Fibroblast of lung (primary cell): ENCODE results near the gene GJD4. TPM values are rescaled to one million over a fixed set of nuclear protein-coding genes. Genes with fewer than 3 reads are reported as not detected.

Experiments
- DNase-seq, 2 donors: peaks; one replicate each; pipeline versions ENCODE4 v3.0.0 to v3.0.0-alpha.2; 2010; ENCODE audit warnings: low read depth in 2 of 2
- H2AFZ ChIP-seq: 2 replicates; pipeline ENCODE4 v1.5.1; 2012; ENCODE audit warnings: low read length, control low read depth, inconsistent platforms
- H3K27ac ChIP-seq: 2 replicates; pipeline ENCODE4 v1.5.1; 2011; ENCODE audit warnings: low read length, control low read depth; ENCODE audit not compliant: insufficient read depth
- H3K27me3 ChIP-seq: 2 replicates; pipeline ENCODE4 v1.5.1; 2011; ENCODE audit warnings: mild to moderate bottlenecking, low read length; ENCODE audit not compliant: control insufficient read depth, insufficient read depth
- H3K36me3 ChIP-seq: 2 replicates; pipeline ENCODE4 v1.5.1; 2011; ENCODE audit warnings: low read length; ENCODE audit not compliant: control insufficient read depth, insufficient read depth
- H3K4me1 ChIP-seq: 2 replicates; pipeline ENCODE4 v1.5.1; 2011; ENCODE audit warnings: low read length; ENCODE audit not compliant: control insufficient read depth, insufficient read depth; ENCODE audit errors: extremely low read depth
- H3K4me2 ChIP-seq: 2 replicates; pipeline ENCODE4 v1.5.1; 2011; ENCODE audit warnings: low read length, control low read depth; ENCODE audit not compliant: insufficient read depth; ENCODE audit errors: extremely low read depth
- H3K4me3 ChIP-seq, 4 experiments: fragments of 200-600 bp in 1 of 4; sonication (generic) in 1 of 4; replicated peaks in 1 of 4; 2 replicates each; pipeline ENCODE4 v1.5.1; 2011 to 2016; ENCODE audit warnings: low read length in 4 of 4, low read depth in 3 of 4, mild to moderate bottlenecking in 3 of 4, control low read depth in 2 of 4, inconsistent platforms in 1 of 4, mixed read lengths in 1 of 4; ENCODE audit not compliant: insufficient read depth in 1 of 4; ENCODE audit errors: control extremely low read depth in 1 of 4
- H3K79me2 ChIP-seq: 2 replicates; pipeline ENCODE4 v1.5.1; 2012; ENCODE audit warnings: mild to moderate bottlenecking, low read length, inconsistent platforms; ENCODE audit not compliant: control insufficient read depth, insufficient read depth
- H3K9ac ChIP-seq: 2 replicates; pipeline ENCODE4 v1.5.1; 2011; ENCODE audit warnings: mild to moderate bottlenecking, low read length, control low read depth; ENCODE audit not compliant: insufficient read depth
- H3K9me3 ChIP-seq: 2 replicates; pipeline ENCODE4 v1.5.1; 2012; ENCODE audit warnings: low read depth, low read length; ENCODE audit not compliant: control insufficient read depth, insufficient read depth
- H4K20me1 ChIP-seq: 2 replicates; pipeline ENCODE4 v1.5.1; 2011; ENCODE audit warnings: low read length; ENCODE audit not compliant: control insufficient read depth, insufficient read depth; ENCODE audit errors: extremely low read depth
- EZH2 ChIP-seq: IDR thresholded peaks from 2 replicates; pipeline ENCODE4 v1.5.1; 2012; ENCODE audit warnings: low read length, control low read depth, mild to moderate bottlenecking; ENCODE audit errors: missing control alignments
- polyA plus RNA-seq, 2 donors: library from polyadenylated mRNA; depleted of rRNA in 1 of 2; stranded (reverse) in 1 of 2; unstranded in 1 of 2; fragments of >200 nt; gene quantifications; 2 replicates each; pipeline ENCODE4 v1.2.1, GENCODE V29; 2011 to 2012; ENCODE audit warnings: missing spikeins in 1 of 2
- total RNA-seq: library from RNA; depleted of rRNA; stranded (reverse); fragments of >200 nt; gene quantifications from 2 replicates; pipeline ENCODE4 v1.2.1, GENCODE V29; 2014
- TF ChIP-seq, protein P1 (sequence below), 2 donors: IDR thresholded peaks in 1 of 2; conservative IDR thresholded peaks in 1 of 2; 1 replicate in 1 of 2; 2 replicates in 1 of 2; pipeline ENCODE4 v1.5.1; 2011 to 2012; ENCODE audit warnings: low read length in 2 of 2, control low read depth in 1 of 2, inconsistent platforms in 1 of 2, low read depth in 1 of 2, mild to moderate bottlenecking in 1 of 2

GJD4 gene
- total and polyA plus RNA-seq, 2 donors (not counting 1 experiment from before 2014, with no cell fraction given): 0.17 TPM; not detected in 1

DNA sequence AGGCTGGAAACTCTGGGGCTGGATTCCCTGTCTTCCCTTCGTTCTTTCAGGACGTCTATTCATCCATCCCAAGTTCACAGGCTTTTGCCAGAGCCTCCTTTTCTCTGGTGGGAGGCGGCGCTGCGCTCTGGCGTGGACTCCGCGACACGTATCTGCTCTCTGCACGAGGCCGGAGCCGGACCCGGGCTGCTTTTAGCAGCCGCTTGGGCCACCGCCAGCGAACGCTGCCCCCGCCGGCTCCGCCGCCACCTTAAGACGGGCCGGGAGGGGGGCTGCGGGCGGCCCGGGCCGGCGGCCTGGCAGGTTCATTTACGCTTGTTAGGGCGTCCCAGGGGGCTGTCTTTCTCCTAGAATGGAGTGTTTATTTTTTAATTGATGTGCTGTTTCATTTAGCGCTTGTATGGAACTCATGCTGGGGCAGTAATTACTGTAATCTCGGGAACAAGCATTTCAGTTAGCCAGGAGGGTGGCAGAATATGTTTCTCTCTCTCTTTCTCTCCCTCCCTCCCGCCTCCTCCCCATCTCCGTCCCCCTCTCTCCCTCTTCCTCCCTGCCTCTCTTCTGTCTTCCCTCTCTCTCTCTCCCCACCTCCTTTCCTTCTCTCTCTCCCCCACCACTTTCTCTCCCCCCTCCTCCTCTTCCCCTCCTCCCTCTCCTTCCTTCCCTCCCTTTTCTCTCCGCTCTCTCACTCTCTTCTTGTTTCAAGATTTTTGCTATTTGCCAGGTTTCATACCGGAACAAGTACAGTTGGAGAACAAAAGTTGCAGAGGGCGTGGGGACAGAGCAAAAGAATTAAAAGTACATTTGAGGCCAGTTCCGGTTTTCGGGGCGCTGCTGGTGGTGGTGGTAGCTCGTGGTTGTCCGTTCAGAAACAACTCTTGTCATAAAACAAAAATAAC, 38.3 kb downstream of the GJD4 start:
- Histone ChIP-seq H3K4me2 (peak overlapping the region; percentile 97), H3K4me1 (peaks cover 12% of the 10 kb centered on the region), H2AFZ (peak overlapping the region; percentile 23), H3K9ac (peak overlapping the region; percentile 8), H3K27ac (no peak overlapping the region), H3K27me3 (no peaks in the 10 kb centered on the region), H3K9me3 (no peaks in the 10 kb centered on the region), H3K79me2 (no peaks in the 10 kb centered on the region), H3K4me3 (peak overlapping the region; percentile 61 to 68 (median 66)), H4K20me1 (no peaks in the 10 kb centered on the region), H3K36me3 (no peaks in the 10 kb centered on the region)
- no peak for TF ChIP-seq EZH2
- TF ChIP-seq, protein P1, sequence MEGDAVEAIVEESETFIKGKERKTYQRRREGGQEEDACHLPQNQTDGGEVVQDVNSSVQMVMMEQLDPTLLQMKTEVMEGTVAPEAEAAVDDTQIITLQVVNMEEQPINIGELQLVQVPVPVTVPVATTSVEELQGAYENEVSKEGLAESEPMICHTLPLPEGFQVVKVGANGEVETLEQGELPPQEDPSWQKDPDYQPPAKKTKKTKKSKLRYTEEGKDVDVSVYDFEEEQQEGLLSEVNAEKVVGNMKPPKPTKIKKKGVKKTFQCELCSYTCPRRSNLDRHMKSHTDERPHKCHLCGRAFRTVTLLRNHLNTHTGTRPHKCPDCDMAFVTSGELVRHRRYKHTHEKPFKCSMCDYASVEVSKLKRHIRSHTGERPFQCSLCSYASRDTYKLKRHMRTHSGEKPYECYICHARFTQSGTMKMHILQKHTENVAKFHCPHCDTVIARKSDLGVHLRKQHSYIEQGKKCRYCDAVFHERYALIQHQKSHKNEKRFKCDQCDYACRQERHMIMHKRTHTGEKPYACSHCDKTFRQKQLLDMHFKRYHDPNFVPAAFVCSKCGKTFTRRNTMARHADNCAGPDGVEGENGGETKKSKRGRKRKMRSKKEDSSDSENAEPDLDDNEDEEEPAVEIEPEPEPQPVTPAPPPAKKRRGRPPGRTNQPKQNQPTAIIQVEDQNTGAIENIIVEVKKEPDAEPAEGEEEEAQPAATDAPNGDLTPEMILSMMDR (conservative IDR thresholded peaks at IDR 0.05 in 1 of 2, IDR thresholded peaks at IDR 0.05 in 1 of 2; ENCODE audit: low read depth in 1 of 2, low read length in 2 of 2): no peak
- DNase-seq: peak; percentile 56 to 59

DNA sequence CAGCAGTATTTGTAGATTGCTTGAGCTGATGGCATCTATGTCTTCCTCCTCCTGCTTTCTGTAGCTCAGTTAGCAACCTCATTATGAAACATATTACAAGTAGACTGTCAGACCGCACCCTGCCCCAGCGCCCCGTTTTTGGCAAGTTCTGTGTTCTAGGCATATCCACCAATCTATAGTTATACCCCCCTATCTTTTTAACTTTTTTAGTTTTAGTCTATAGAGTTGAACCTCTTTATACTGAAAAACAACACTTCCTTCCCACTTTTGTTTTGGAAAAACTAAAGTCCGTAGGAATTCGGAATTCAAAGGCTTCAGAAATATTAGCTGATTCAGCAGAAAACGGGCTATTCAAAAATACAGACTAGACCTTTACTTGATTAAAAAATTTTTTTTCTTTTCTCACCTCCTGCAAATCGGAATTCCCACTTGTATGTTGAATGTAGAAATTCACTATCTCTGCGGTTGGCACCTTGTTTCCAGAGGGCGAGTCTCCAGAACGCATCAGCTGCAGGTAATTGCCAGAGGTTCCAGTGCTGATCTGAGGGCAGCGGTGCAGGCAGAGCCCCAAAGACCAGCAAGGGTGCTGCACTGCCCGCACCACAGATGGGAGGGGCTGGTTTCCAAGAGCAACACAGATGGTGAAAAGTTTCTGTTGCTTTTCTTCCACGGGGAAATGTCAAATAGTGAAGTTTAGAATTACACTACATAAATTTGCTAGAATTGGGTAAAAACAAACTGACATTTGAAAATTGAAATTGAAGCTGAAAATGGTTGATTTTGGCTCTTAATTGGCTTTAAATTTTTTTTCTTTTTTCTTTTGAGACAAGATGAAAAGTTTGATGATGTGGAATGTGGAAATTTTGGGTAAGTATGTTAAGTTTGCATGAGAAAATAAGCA, 39.2 kb downstream of the GJD4 start:
- Histone ChIP-seq H3K9ac (no peak overlapping the region), H4K20me1 (no peaks in the 10 kb centered on the region), H3K27me3 (no peaks in the 10 kb centered on the region), H3K36me3 (no peaks in the 10 kb centered on the region), H3K9me3 (no peaks in the 10 kb centered on the region), H3K4me2 (peak overlapping the region; percentile 97), H2AFZ (no peak overlapping the region), H3K4me1 (peaks cover 12% of the 10 kb centered on the region), H3K4me3 (peak overlapping the region in 2 of 4 experiments; percentile 68), H3K27ac (no peak overlapping the region), H3K79me2 (no peaks in the 10 kb centered on the region)
- DNase-seq: no peak
- no peak for TF ChIP-seq EZH2
- TF ChIP-seq, protein P1 (conservative IDR thresholded peaks at IDR 0.05 in 1 of 2, IDR thresholded peaks at IDR 0.05 in 1 of 2; ENCODE audit: low read depth in 1 of 2, low read length in 2 of 2): no peak

DNA sequence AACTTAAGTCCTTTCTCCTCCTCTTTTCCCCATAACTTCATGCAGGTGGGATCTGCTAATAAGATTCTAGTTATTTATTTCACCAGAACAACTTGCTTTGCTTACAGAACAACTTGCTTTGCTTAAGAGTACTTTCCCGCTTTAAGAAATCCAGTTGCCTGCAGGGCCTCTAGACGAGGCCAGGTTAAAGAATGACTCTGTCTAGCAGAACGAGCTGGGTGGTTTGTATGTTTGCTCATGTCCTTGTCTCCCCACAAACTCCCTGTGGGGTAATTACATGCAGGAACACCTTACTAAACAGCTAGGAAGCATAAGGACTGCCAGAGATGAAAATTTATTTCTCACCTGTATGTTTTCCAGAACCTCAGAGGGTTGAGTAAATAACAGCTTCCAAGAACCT, 45.8 kb downstream of the GJD4 start:
- no peaks in the 10 kb centered on the region for H3K9me3 ChIP-seq
- no peak overlapping the region for H3K4me3 ChIP-seq
- DNase-seq: no peak
- H3K27me3 ChIP-seq: no peaks in the 10 kb centered on the region
- H3K36me3 ChIP-seq: no peaks in the 10 kb centered on the region
- H3K79me2 ChIP-seq: no peaks in the 10 kb centered on the region
- no peak overlapping the region for H3K4me2 ChIP-seq
- H4K20me1 ChIP-seq: no peaks in the 10 kb centered on the region
- H3K9ac ChIP-seq: no peak overlapping the region
- H2AFZ ChIP-seq: no peak overlapping the region
- TF ChIP-seq, protein P1 (conservative IDR thresholded peaks at IDR 0.05 in 1 of 2, IDR thresholded peaks at IDR 0.05 in 1 of 2; ENCODE audit: low read depth in 1 of 2, low read length in 2 of 2): no peak
- TF ChIP-seq EZH2: no peak
- H3K4me1 ChIP-seq: no peaks in the 10 kb centered on the region
- no peak overlapping the region for H3K27ac ChIP-seq
